ENCODE results near the gene APOBEC3B. TPM values are rescaled to one million over a fixed set of nuclear protein-coding genes. Genes with fewer than 3 reads are reported as not detected.
"Not testable (repeated sequence)": the region's sequence is repeated elsewhere in the genome, so short reads cannot be mapped to it uniquely, and the experiment has no call there.

APOBEC3B gene
- total and polyA plus RNA-seq, 12 donors = 0.29 to 6.4 (median 1.2) TPM

- no peak overlapping the region for H3K27ac ChIP-seq
- ATAC-seq (no peak), DNase-seq (no peak)
- no peaks in the 10 kb centered on the region for H3K27me3 ChIP-seq
- H3K4me1 ChIP-seq = peaks cover 0 to 26% (median 16%) of the 10 kb centered on the region in 9 donors
- intact Hi-C loops (cut with DNase I) = loop anchor here in 1 of 10 donors (10.0 kb wide), 1 partner anchor 104 kb away; no protein-coding TSS in a partner anchor
- WGBS, 2 donors = 82 to 87% methylated on average over 15 of the region's 15 CpGs
- no peak for TF ChIP-seq CTCF (IDR thresholded peaks at IDR 0.05)
- no peaks in the 10 kb centered on the region for H3K9me3 ChIP-seq
- H3K4me3 ChIP-seq = no peak overlapping the region
- H3K36me3 ChIP-seq = no peaks in the 10 kb centered on the region
These were observed 28.8 kb downstream of the APOBEC3B start for GRCh38 chr22:39010946-39011345.

- no peak overlapping the region for H3K27ac ChIP-seq
- H3K4me3 ChIP-seq = no peak overlapping the region
- TF ChIP-seq CTCF (IDR thresholded peaks at IDR 0.05) = no peak
- peaks cover 0 to 1% (median 0%) of the 10 kb centered on the region in 9 donors for H3K36me3 ChIP-seq
- WGBS, 2 donors = 87% methylated on average over 29 of the region's 29 CpGs
- no peaks in the 10 kb centered on the region for H3K9me3 ChIP-seq
- peaks cover 0 to 27% (median 16%) of the 10 kb centered on the region in 9 donors for H3K4me1 ChIP-seq
- ATAC-seq (no peak), DNase-seq (no peak)
- intact Hi-C loops (cut with DNase I) = loop anchor here in 1 of 10 donors (10.0 kb wide), 1 partner anchor 102 kb away; no protein-coding TSS in a partner anchor
- no peaks in the 10 kb centered on the region for H3K27me3 ChIP-seq
These were observed 30.7 kb downstream of the APOBEC3B start for GRCh38 chr22:39012533-39013511.

GRCh38 chr22:39013561-39013941 is 31.4 kb downstream of the APOBEC3B start:
- not testable (repeated sequence) for H3K9me3 ChIP-seq, DNase-seq, H3K27me3 ChIP-seq, H3K36me3 ChIP-seq
- Histone ChIP-seq H3K4me1 (peaks cover 0 to 27% (median 14%) of the 10 kb centered on the region in 9 donors), H3K27ac (peak overlapping the region; percentile 58 to 95 (median 82)), H3K4me3 (peak overlapping the region in 9 of 10 donors; percentile 41 to 72 (median 62))
- intact Hi-C loops (cut with DNase I) = loop anchor here in 1 of 10 donors (10.0 kb wide), 1 partner anchor 101 kb away; no protein-coding TSS in a partner anchor
- 79 to 81% methylated on average over 6 of the region's 6 CpGs for WGBS, 2 donors
- peak in 3 of 8 donors; percentile 18 to 35 (median 30) for ATAC-seq

GRCh38 chr22:39013942-39014722 is 32.0 kb downstream of the APOBEC3B start, which contains the start of gene APOBEC3C:
TSS of gene APOBEC3C (plus strand) at chr22:39014257. CDS start at chr22:39014363, 106 bp downstream.
- peak within 1 kb of the TSS; percentile 58 to 95 (median 82) for H3K27ac ChIP-seq
- 5% methylated on average over 18 of the region's 18 CpGs for WGBS, 2 donors
- no peaks in the 10 kb centered on the region for H3K9me3 ChIP-seq
- H3K4me1 ChIP-seq = peaks cover 0 to 27% (median 14%) of the 10 kb centered on the region in 9 donors
- peaks cover 0 to 11% (median 0%) of the 10 kb centered on the region in 9 donors for H3K36me3 ChIP-seq
- peak; percentile 91 to 97 (median 96) for ATAC-seq
- peak within 1 kb of the TSS; percentile 41 to 72 (median 61) for H3K4me3 ChIP-seq
- DNase-seq = peak; percentile 65 to 79
- intact Hi-C loops (cut with DNase I) = loop anchor here in 1 of 10 donors (10.0 kb wide), 1 partner anchor 101 kb away; no protein-coding TSS in a partner anchor
- H3K27me3 ChIP-seq = no peaks in the 10 kb centered on the region
- TF ChIP-seq CTCF (IDR thresholded peaks at IDR 0.05) = no peak

- H3K27ac ChIP-seq = peak overlapping the region; percentile 58 to 95 (median 82)
These were observed 32.6 kb downstream of the APOBEC3B start for GRCh38 chr22:39014723-39015121.

More at GRCh38 chr22:39014723-39015121, 32.6 kb downstream of the APOBEC3B start:
- not testable (repeated sequence) for DNase-seq, H3K9me3 ChIP-seq, H3K27me3 ChIP-seq
- ATAC-seq = peak in 2 of 8 donors; percentile 7 to 11
- peaks cover 0 to 27% (median 15%) of the 10 kb centered on the region in 9 donors for H3K4me1 ChIP-seq
- WGBS, 2 donors = 52 to 61% methylated on average over 6 of the region's 6 CpGs
- peak overlapping the region; percentile 41 to 72 (median 61) for H3K4me3 ChIP-seq
- peaks cover 0 to 11% (median 0%) of the 10 kb centered on the region in 9 donors for H3K36me3 ChIP-seq
- intact Hi-C loops (cut with DNase I) = loop anchor here in 1 of 10 donors (10.0 kb wide), 1 partner anchor 100 kb away; no protein-coding TSS in a partner anchor

Measured in heart right ventricle (tissue), 16 donors.